ENCODE data around the gene SPATA6. TPM values are rescaled to one million over a fixed set of nuclear protein-coding genes. Genes with fewer than 3 reads are reported as not detected.
"Not testable (repeated sequence)": the region's sequence is repeated elsewhere in the genome, so short reads cannot be mapped to it uniquely, and the experiment has no call there.

Gene SPATA6
- total and polyA plus RNA-seq, 2 experiments from 2014 or later: 10.6 to 13.3 TPM

- TF ChIP-seq ZNF114 (CRISPR knock-in tag; IDR thresholded peaks at IDR 0.05): no peak
- TF ChIP-seq REST (IDR thresholded peaks at IDR 0.05; ENCODE audit: unreplicated experiment): no peak
- TF ChIP-seq NANOG (IDR thresholded peaks at IDR 0.05; ENCODE audit: borderline replicate concordance): no peak
- TF ChIP-seq JUNB (IDR thresholded peaks at IDR 0.05; ENCODE audit: unreplicated experiment): no peak
- no peak for TF ChIP-seq EZH2 (IDR thresholded peaks at IDR 0.05; ENCODE audit: low read depth, unreplicated experiment)
- TF ChIP-seq ZNF331 (CRISPR knock-in tag; IDR thresholded peaks at IDR 0.05; ENCODE audit: low read depth): no peak
- TF ChIP-seq CTCF (conservative IDR thresholded peaks at IDR 0.05; ENCODE audit: low read depth in 2 of 2): no peak
- no peak for TF ChIP-seq ETS1 (IDR thresholded peaks at IDR 0.05)
- TF ChIP-seq STAT1 (IDR thresholded peaks at IDR 0.05; ENCODE audit: unreplicated experiment): no peak
- H3K79me2 ChIP-seq (replicated peaks; ENCODE audit: insufficient read depth): no peaks in the 10 kb centered on the region
- ATAC-seq: no peak
- no peaks in the 10 kb centered on the region for H3K4me1 Mint-ChIP-seq
- peaks cover 42% of the 10 kb centered on the region for H3K36me3 Mint-ChIP-seq (ENCODE audit: low read depth)
- H3K4me3 Mint-ChIP-seq: no peak overlapping the region
- no peaks in the 10 kb centered on the region for H3K27me3 Mint-ChIP-seq (ENCODE audit: insufficient read depth, low read depth, poor library complexity)
- H3K36me3 ChIP-seq (ENCODE audit: insufficient read depth): no peaks in the 10 kb centered on the region
- no peaks in the 10 kb centered on the region for H3K27me3 ChIP-seq (ENCODE audit: insufficient read depth)
- no peak overlapping the region for H3K4me3 ChIP-seq
- H3K9me2 ChIP-seq (ENCODE audit: insufficient read depth): no peaks in the 10 kb centered on the region; the same call in 1 of the 2 replicates
- H3K4me2 ChIP-seq: no peak overlapping the region
- H2AFZ ChIP-seq: no peak overlapping the region
- H3K4me1 ChIP-seq (ENCODE audit: insufficient read depth): no peaks in the 10 kb centered on the region
- no peak overlapping the region for H3K27ac ChIP-seq (ENCODE audit: low read depth)
- no peak for DNase-seq (ENCODE audit: low spot score)
- peaks cover 41% of the 10 kb centered on the region for H3K9me3 Mint-ChIP-seq
- H3F3A ChIP-seq (replicated peaks; ENCODE audit: low read depth): no peaks in the 10 kb centered on the region
- no peak overlapping the region for H3K27ac Mint-ChIP-seq
- no peaks in the 10 kb centered on the region for H4K20me1 ChIP-seq (replicated peaks; ENCODE audit: insufficient read depth)
Observed at GRCh38 chr1:48329486-48329885, 142.5 kb downstream of the SPATA6 start.

- H3F3A ChIP-seq (replicated peaks; ENCODE audit: low read depth); H3K4me3 Mint-ChIP-seq; H3K9me2 ChIP-seq (ENCODE audit: insufficient read depth); H3K27me3 Mint-ChIP-seq (ENCODE audit: insufficient read depth, low read depth, poor library complexity); DNase-seq (ENCODE audit: low spot score); H3K36me3 ChIP-seq (ENCODE audit: insufficient read depth); H3K79me2 ChIP-seq (replicated peaks; ENCODE audit: insufficient read depth); H3K4me2 ChIP-seq; H3K4me1 ChIP-seq (ENCODE audit: insufficient read depth); H3K27ac Mint-ChIP-seq; H3K27me3 ChIP-seq (ENCODE audit: insufficient read depth); H3K27ac ChIP-seq (ENCODE audit: low read depth); H2AFZ ChIP-seq; H3K4me1 Mint-ChIP-seq; H3K4me3 ChIP-seq; H4K20me1 ChIP-seq (replicated peaks; ENCODE audit: insufficient read depth); ATAC-seq: not testable (repeated sequence)
- H3K36me3 Mint-ChIP-seq (ENCODE audit: low read depth): peaks cover 26% of the 10 kb centered on the region
- peaks cover 36% of the 10 kb centered on the region for H3K9me3 Mint-ChIP-seq
Observed at GRCh38 chr1:48311829-48312228, 160.2 kb downstream of the SPATA6 start.
